IMR-90 (cell line): Measurements from ENCODE around the gene ATXN1. TPM values are rescaled to one million over a fixed set of nuclear protein-coding genes. Genes with fewer than 3 reads are reported as not detected.

Experiments
- ATAC-seq: fragments of 200-7000 bp; cut with Tn5 transposase; 2 replicates; pipeline ENCODE4 v1.9.1; 2020; ENCODE audit warnings: low read depth, mild to moderate bottlenecking, moderate library complexity
- BruUV-seq: library from RNA; stranded (reverse); fragments of 400-500 nt; replicated peaks from 2 replicates; lab custom pipeline; 2021; lab: Mats Ljungman, UMichigan
- CTCF ChIA-PET: fragments of 300-600 bp; formaldehyde crosslinking; extraction: SDS; loops from one replicate; lab custom pipeline; 2021; ENCODE audit warnings: antibody characterized with exemption; lab: Yijun Ruan, JAX
- POLR2A ChIA-PET: fragments of 300-600 bp; sonication (Branson Sonifier 250); formaldehyde crosslinking; loops from one replicate; lab custom pipeline; 2022; ENCODE audit warnings: antibody characterized with exemption; ENCODE audit not compliant: unreplicated experiment; lab: Charles Lee
- DNase-seq: peaks from one replicate; pipeline ENCODE4 v3.0.0; 2013
- H2AFZ ChIP-seq: replicated peaks from 2 replicates; pipeline ENCODE3; 2013; ENCODE audit warnings: low read length, mild to moderate bottlenecking; ENCODE audit not compliant: poor library complexity
- H2AK5ac ChIP-seq: 2 replicates; pipeline ENCODE4 v1.6.1; 2013; ENCODE audit warnings: low read depth, low read length, inconsistent platforms
- H2AK9ac ChIP-seq: replicated peaks from 2 replicates; pipeline ENCODE3; 2013; ENCODE audit warnings: mild to moderate bottlenecking, low read depth, low read length, moderate library complexity; ENCODE audit not compliant: poor library complexity
- H2BK120ac ChIP-seq: 2 replicates; pipeline ENCODE4 v1.6.1; 2013; ENCODE audit warnings: low read depth, low read length, inconsistent platforms
- H2BK15ac ChIP-seq: 3 replicates; pipeline ENCODE4 v1.6.1; 2013; ENCODE audit warnings: low read depth, low read length, inconsistent platforms
- H2BK20ac ChIP-seq: 2 replicates; pipeline ENCODE4 v1.6.1; 2013; ENCODE audit warnings: low read depth, mild to moderate bottlenecking, inconsistent platforms, low read length, moderate library complexity
- H2BK5ac ChIP-seq: 2 replicates; pipeline ENCODE4 v1.6.1; 2013; ENCODE audit warnings: mild to moderate bottlenecking, low read depth, low read length, inconsistent platforms; ENCODE audit not compliant: poor library complexity, severe bottlenecking
- H3K14ac ChIP-seq: replicated peaks from 2 replicates; pipeline ENCODE4 v1.6.1; 2013; ENCODE audit warnings: low read depth, low read length, inconsistent platforms
- H3K18ac ChIP-seq: 2 replicates; pipeline ENCODE4 v1.6.1; 2013; ENCODE audit warnings: low read depth, low read length, control low read depth
- H3K23ac ChIP-seq: 2 replicates; pipeline ENCODE4 v1.6.1; 2013; ENCODE audit warnings: low read depth, low read length, inconsistent platforms
- H3K27ac ChIP-seq: 2 replicates; pipeline ENCODE4 v1.5.1; 2013; ENCODE audit warnings: mild to moderate bottlenecking, control low read depth, low read length; ENCODE audit not compliant: insufficient read depth
- H3K27me3 ChIP-seq: 2 replicates; pipeline ENCODE4 v1.6.1; 2013; ENCODE audit warnings: low read length; ENCODE audit not compliant: control insufficient read depth, insufficient read depth
- H3K36me3 ChIP-seq: 2 replicates; pipeline ENCODE4 v1.6.1; 2013; ENCODE audit warnings: low read length, mixed read lengths; ENCODE audit not compliant: control insufficient read depth, insufficient read depth
- H3K4ac ChIP-seq: 2 replicates; pipeline ENCODE4 v1.6.1; 2013; ENCODE audit warnings: low read depth, low read length, inconsistent platforms
- H3K4me1 ChIP-seq: 2 replicates; pipeline ENCODE4 v1.6.1; 2013; ENCODE audit warnings: low read length, mixed read lengths; ENCODE audit not compliant: control insufficient read depth, insufficient read depth
- H3K4me2 ChIP-seq: 2 replicates; pipeline ENCODE4 v1.6.1; 2013; ENCODE audit warnings: low read depth, mild to moderate bottlenecking, control low read depth, low read length, moderate library complexity
- H3K4me3 ChIP-seq: 2 replicates; pipeline ENCODE4 v1.5.1; 2013; ENCODE audit warnings: low read depth, mild to moderate bottlenecking, control low read depth, low read length, moderate library complexity; ENCODE audit not compliant: insufficient read depth
- H3K56ac ChIP-seq: 2 replicates; pipeline ENCODE4 v1.6.1; 2013; ENCODE audit warnings: low read length, inconsistent platforms; ENCODE audit not compliant: insufficient read depth; ENCODE audit errors: extremely low read depth
- H3K79me1 ChIP-seq, 2 experiments: 2 replicates each; pipeline ENCODE4 v1.6.1; 2013; ENCODE audit warnings: low read length in 2 of 2, inconsistent platforms in 1 of 2, low read depth in 1 of 2
- H3K9ac ChIP-seq: 2 replicates; pipeline ENCODE4 v1.6.1; 2013; ENCODE audit warnings: low read depth, low read length, control low read depth
- H3K9me1 ChIP-seq: 2 replicates; pipeline ENCODE4 v1.6.1; 2013; ENCODE audit warnings: low read length, inconsistent platforms; ENCODE audit not compliant: insufficient read depth
- H3K9me3 ChIP-seq: 2 replicates; pipeline ENCODE4 v1.6.1; 2013; ENCODE audit warnings: low read length; ENCODE audit not compliant: control insufficient read depth, insufficient read depth
- H4K20me1 ChIP-seq: 2 replicates; pipeline ENCODE4 v1.6.1; 2013; ENCODE audit warnings: low read length, inconsistent platforms; ENCODE audit not compliant: insufficient read depth
- H4K5ac ChIP-seq: 2 replicates; pipeline ENCODE4 v1.6.1; 2013; ENCODE audit warnings: mild to moderate bottlenecking, low read depth, low read length, control low read depth
- H4K8ac ChIP-seq, 2 experiments: 2 replicates each; pipeline ENCODE4 v1.6.1; 2013; ENCODE audit warnings: low read depth in 2 of 2, low read length in 2 of 2, control low read depth in 1 of 2, inconsistent platforms in 1 of 2
- H4K91ac ChIP-seq: 2 replicates; pipeline ENCODE4 v1.6.1; 2013; ENCODE audit warnings: low read depth, low read length, inconsistent platforms; ENCODE audit not compliant: insufficient read depth
- CHD1 ChIP-seq: IDR thresholded peaks from 2 replicates; pipeline ENCODE4 v1.6.1; 2012; ENCODE audit warnings: low read depth, low read length, improper control_type of control experiment
- ELK1 ChIP-seq: fragments of 150-350 bp; IDR thresholded peaks from 2 replicates; pipeline ENCODE4 v1.6.1; 2016; ENCODE audit warnings: low read depth, mild to moderate bottlenecking, low read length, moderate library complexity, borderline replicate concordance
- FOS ChIP-seq: fragments of 150-350 bp; IDR thresholded peaks from 2 replicates; pipeline ENCODE4 v1.6.1; 2016; ENCODE audit warnings: low read depth, low read length
- MAZ ChIP-seq: IDR thresholded peaks from 2 replicates; pipeline ENCODE4 v1.6.1; 2012; ENCODE audit warnings: low read depth, mild to moderate bottlenecking, low read length, improper control_type of control experiment, moderate library complexity, borderline replicate concordance
- RAD21 ChIP-seq: IDR thresholded peaks from 2 replicates; pipeline ENCODE4 v1.6.1; 2012; ENCODE audit warnings: low read length, improper control_type of control experiment
- RCOR1 ChIP-seq: IDR thresholded peaks from 2 replicates; pipeline ENCODE4 v1.6.1; 2012; ENCODE audit warnings: mild to moderate bottlenecking, low read length, improper control_type of control experiment; ENCODE audit not compliant: insufficient replicate concordance
- RFX5 ChIP-seq: IDR thresholded peaks from 2 replicates; pipeline ENCODE4 v1.8.0; 2012; ENCODE audit warnings: low read depth, mild to moderate bottlenecking, low read length, moderate library complexity
- SMC3 ChIP-seq: fragments of 150-350 bp; IDR thresholded peaks from 2 replicates; pipeline ENCODE4 v1.6.1; 2016; ENCODE audit warnings: low read depth, mild to moderate bottlenecking, antibody characterized with exemption, low read length, moderate library complexity
- USF2 ChIP-seq: fragments of 150-350 bp; IDR thresholded peaks from 2 replicates; pipeline ENCODE4 v1.6.1; 2017; ENCODE audit warnings: mild to moderate bottlenecking, antibody characterized with exemption, low read length, low read depth
- WGBS, 2 experiments: methylation state at CpG; one replicate each; pipeline versions ENCODE4 v1.1.5 to v1.1.7; 2013; ENCODE audit warnings: missing lambda C conversion rate in 2 of 2; ENCODE audit not compliant: insufficient read length in 1 of 2; ENCODE audit errors: extremely low coverage in 2 of 2; 5-methylcytosine and 5-hydroxymethylcytosine counted together
- dilution Hi-C: fragments of 300-500 bp; cut with HindIII; formaldehyde crosslinking; loops from one replicate; pipeline ENCODE4 v1.14.3; 2018; ENCODE audit warnings: low sequenced_read_pairs; ENCODE audit not compliant: unreplicated experiment
- in situ Hi-C: fragments of 300-500 bp; cut with MboI; formaldehyde crosslinking; loops from 3 replicates; pipeline ENCODE4 v1.14.3; 2019; ENCODE audit warnings: low sequenced_read_pairs, inconsistent platforms, mixed read lengths
- intact Hi-C: fragments of 100-400 bp; cut with micrococcal nuclease; formaldehyde crosslinking; loops from 2 replicates; pipeline ENCODE4 v1.10.0; 2022
- polyA plus RNA-seq, 3 experiments: library from polyadenylated mRNA; depleted of rRNA; stranded (reverse); fragments of >200 nt; gene quantifications; 2 replicates each; pipeline ENCODE4 v1.2.3, GENCODE V29; 2012; ENCODE audit warnings: low replicate concordance in 1 of 3
- total RNA-seq: library from RNA; depleted of rRNA; stranded (reverse); fragments of >200 nt; gene quantifications from 2 replicates; pipeline ENCODE4 v1.2.3, GENCODE V29; 2012

ATXN1 gene
- total and polyA plus RNA-seq, 2 of the 4 experiments (the other 2 are of a cell fraction): 7.3 to 11.1 TPM

GRCh38 chr6:16396497-16397319 is 364.6 kb downstream of the ATXN1 start:
- POLR2A ChIA-PET: interaction anchor here (0.6 kb wide), 1 partner anchor 216 kb away, joined by 3 read pairs; no protein-coding TSS in a partner anchor
- dilution Hi-C loops: no loop called here

More at GRCh38 chr6:16396497-16397319, 364.6 kb downstream of the ATXN1 start:
- Histone ChIP-seq H3K9ac (no peak overlapping the region), H4K8ac (no peak overlapping the region), H3K9me3 (no peaks in the 10 kb centered on the region), H2BK120ac (no peak overlapping the region), H3K14ac (0 out of 2 replicates have a peak overlapping the region, but pooled peaks have one; percentile 5), H3K4ac (peak overlapping the region; percentile 3; the same call in 1 of the 2 replicates), H2AK5ac (no peak overlapping the region), H3K27ac (no peak overlapping the region), H3K23ac (no peak overlapping the region; the same call in 1 of the 2 replicates), H4K91ac (no peak overlapping the region), H3K56ac (no peak overlapping the region), H4K5ac (no peak overlapping the region), H3K36me3 (no peaks in the 10 kb centered on the region; the same call in 1 of the 2 replicates), H3K27me3 (no peaks in the 10 kb centered on the region), H4K20me1 (no peaks in the 10 kb centered on the region), H3K4me1 (peaks cover 42% of the 10 kb centered on the region), H3K4me3 (no peak overlapping the region), H3K9me1 (peaks cover 22% of the 10 kb centered on the region), H2BK20ac (no peak overlapping the region), H2AFZ (no peak overlapping the region), H2AK9ac (no peak overlapping the region), H3K4me2 (no peak overlapping the region), H3K18ac (peak overlapping the region; percentile 54; the same call in 1 of the 2 replicates), H2BK5ac (peak overlapping the region; percentile 28), H3K79me1 (peaks cover 7 to 40% of the 10 kb centered on the region in 2 experiments), H2BK15ac (no peak overlapping the region)
- ATAC-seq (0 out of 2 replicates have a peak, but pooled peaks have one; percentile 33), DNase-seq (peak; percentile 35)
- in situ Hi-C loops (no loop called here), intact Hi-C loops (no loop called here)
- TF ChIP-seq USF2 (no peak), CHD1 (no peak), FOS (no peak), RCOR1 (no peak), SMC3 (no peak), RAD21 (no peak), RFX5 (no peak), MAZ (no peak), ELK1 (no peak)
- 90 to 100% methylated on average over 1 to 2 of the region's 7 CpGs for WGBS, 2 experiments
- CTCF ChIA-PET: interaction anchor here (0.6 to 1.1 kb wide), 5 partner anchors 9 to 552 kb away, joined by 3 to 4 read pairs (median 3); no protein-coding TSS in a partner anchor
- BruUV-seq: no TSS peak
